SK-N-SH (cell line): ENCODE results near the gene PCBD1. TPM values are rescaled to one million over a fixed set of nuclear protein-coding genes. Genes with fewer than 3 reads are reported as not detected.

ENCODE experiments used
- CTCF ChIA-PET: fragments of 300-600, 350-600 bp; formaldehyde crosslinking; extraction: SDS; loops from one replicate; lab custom pipeline; 2021; lab: Yijun Ruan, JAX
- POLR2A ChIA-PET: fragments of 350-600 bp; sonication (Branson Sonifier 250); formaldehyde crosslinking; extraction: SDS; loops from one replicate; lab custom pipeline; 2020; ENCODE audit warnings: antibody characterized with exemption, inconsistent platforms; lab: Yijun Ruan, JAX
- DNase-seq: peaks from one replicate; pipeline ENCODE4 v3.0.0; 2012
- H2AFZ ChIP-seq: fragments of 200-600 bp; sonication (generic); 2 replicates; pipeline ENCODE4 v1.8.1; 2016; ENCODE audit warnings: antibody characterized with exemption, mild to moderate bottlenecking, low read depth
- H3F3A ChIP-seq: fragments of 200-600 bp; sonication (generic); replicated peaks from 2 replicates; pipeline ENCODE3; 2016; ENCODE audit warnings: antibody characterized with exemption, mild to moderate bottlenecking; ENCODE audit not compliant: insufficient read depth
- H3K27ac ChIP-seq, 2 experiments: fragments of 200-500 bp in 1 of 2; fragments of 200-600 bp in 1 of 2; sonication (Bioruptor generic) in 1 of 2; sonication (generic), shearing (Covaris generic) in 1 of 2; 2 replicates each; pipeline versions ENCODE4 v1.5.1 to v1.6.1; 2014 to 2016; ENCODE audit warnings: low read depth in 2 of 2, inconsistent platforms in 1 of 2, low read length in 1 of 2, mild to moderate bottlenecking in 1 of 2, mixed read lengths in 1 of 2
- H3K27me3 ChIP-seq: fragments of 200-600 bp; sonication (generic), shearing (Covaris generic); 2 replicates; pipeline ENCODE4 v1.6.1; 2016; ENCODE audit warnings: mixed run types; ENCODE audit not compliant: insufficient read depth
- H3K36me3 ChIP-seq, 2 experiments: fragments of 200-500 bp in 1 of 2; fragments of 200-600 bp in 1 of 2; sonication (Bioruptor generic) in 1 of 2; sonication (generic) in 1 of 2; replicated peaks in 1 of 2; 2 replicates each; pipeline versions ENCODE3 to v1.5.1; 2014 to 2016; ENCODE audit warnings: low read length in 1 of 2, mild to moderate bottlenecking in 1 of 2; ENCODE audit not compliant: insufficient read depth in 2 of 2, control insufficient read depth in 1 of 2
- H3K4me1 ChIP-seq, 2 experiments: fragments of 200-500 bp in 1 of 2; fragments of 200-600 bp in 1 of 2; sonication (Bioruptor generic) in 1 of 2; sonication (generic), shearing (Covaris generic) in 1 of 2; 2 replicates each; pipeline versions ENCODE4 v1.5.1 to v1.6.1; 2014 to 2016; ENCODE audit warnings: low read depth in 1 of 2, low read length in 1 of 2, mixed run types in 1 of 2; ENCODE audit not compliant: insufficient read depth in 2 of 2, control insufficient read depth in 1 of 2
- H3K4me2 ChIP-seq: fragments of 200-600 bp; sonication (generic), shearing (Covaris generic); 2 replicates; pipeline ENCODE4 v1.6.1; 2017; ENCODE audit warnings: mixed run types
- H3K4me3 ChIP-seq, 2 experiments: fragments of 200-500 bp in 1 of 2; fragments of 200-600 bp in 1 of 2; sonication (Bioruptor generic) in 1 of 2; sonication (generic), shearing (Covaris generic) in 1 of 2; 2 replicates each; pipeline versions ENCODE4 v1.5.1 to v1.8.1; 2014 to 2016; ENCODE audit warnings: low read depth in 2 of 2, inconsistent platforms in 1 of 2, low read length in 1 of 2, mild to moderate bottlenecking in 1 of 2, mixed read lengths in 1 of 2, moderate library complexity in 1 of 2
- H3K79me2 ChIP-seq: fragments of 200-600 bp; sonication (generic); 2 replicates; pipeline ENCODE4 v1.8.1; 2017; ENCODE audit warnings: mild to moderate bottlenecking; ENCODE audit not compliant: insufficient read depth
- H3K9ac ChIP-seq: fragments of 200-600 bp; sonication (generic); 2 replicates; pipeline ENCODE4 v1.6.1; 2017; ENCODE audit warnings: mixed run types
- H3K9me2 ChIP-seq: fragments of 200-600 bp; sonication (generic); 2 replicates; pipeline ENCODE4 v1.6.1; 2017; ENCODE audit warnings: mixed run types
- H3K9me3 ChIP-seq: fragments of 200-600 bp; sonication (generic); 2 replicates; pipeline ENCODE4 v1.6.1; 2017; ENCODE audit warnings: mixed run types, mild to moderate bottlenecking, moderate library complexity
- H4K20me1 ChIP-seq: fragments of 200-600 bp; sonication (generic); 2 replicates; pipeline ENCODE4 v1.6.1; 2017; ENCODE audit warnings: mild to moderate bottlenecking, mixed run types; ENCODE audit not compliant: insufficient read depth
- CHD2 ChIP-seq: fragments of 150-350 bp; IDR thresholded peaks from 2 replicates; pipeline ENCODE4 v1.6.1; 2018; ENCODE audit warnings: low read length; ENCODE audit not compliant: partially characterized antibody
- EP300 ChIP-seq, 2 experiments: IDR thresholded peaks; 2 replicates each; pipeline versions ENCODE4 v1.4.0 to v1.6.1; 2012; ENCODE audit warnings: borderline replicate concordance in 1 of 2, low read depth in 1 of 2, low read length in 1 of 2
- FOSL2 ChIP-seq: IDR thresholded peaks from 2 replicates; pipeline ENCODE4 v1.4.0; 2012; ENCODE audit warnings: low read depth, mild to moderate bottlenecking, moderate library complexity, borderline replicate concordance
- JUND ChIP-seq: IDR thresholded peaks from 2 replicates; pipeline ENCODE4 v1.4.0; 2012
- MEF2A ChIP-seq: IDR thresholded peaks from 2 replicates; pipeline ENCODE4 v1.4.0; 2012; ENCODE audit warnings: low read depth, borderline replicate concordance
- NFIC ChIP-seq: IDR thresholded peaks from 2 replicates; pipeline ENCODE4 v1.4.0; 2012; ENCODE audit warnings: borderline replicate concordance
- RFX5 ChIP-seq: IDR thresholded peaks from 2 replicates; pipeline ENCODE4 v1.6.1; 2012; ENCODE audit warnings: mild to moderate bottlenecking, improper control_type of control experiment, low read length
- RXRA ChIP-seq: IDR thresholded peaks from 2 replicates; pipeline ENCODE4 v1.4.0; 2012; ENCODE audit warnings: low read depth, mild to moderate bottlenecking, borderline replicate concordance
- SIN3A ChIP-seq: IDR thresholded peaks from 2 replicates; pipeline ENCODE4 v1.6.1; 2012; ENCODE audit warnings: low read depth, mild to moderate bottlenecking, low read length, moderate library complexity, borderline replicate concordance
- TEAD4 ChIP-seq: IDR thresholded peaks from 2 replicates; pipeline ENCODE4 v1.4.0; 2012; ENCODE audit warnings: mild to moderate bottlenecking, borderline replicate concordance; ENCODE audit not compliant: insufficient read depth
- YY1 ChIP-seq: IDR thresholded peaks from 2 replicates; pipeline ENCODE4 v1.4.0; 2012; ENCODE audit warnings: low read depth, mild to moderate bottlenecking
- WGBS: methylation state at CpG from one replicate; pipeline ENCODE4 v1.1.6; 2017; ENCODE audit warnings: low lambda C conversion rate; 5-methylcytosine and 5-hydroxymethylcytosine counted together
- polyA plus RNA-seq, 3 experiments: library from polyadenylated mRNA; depleted of rRNA; stranded (reverse); fragments of >200 nt; gene quantifications; 2 replicates each; pipeline ENCODE4 v1.2.3, GENCODE V29; 2012
- TF ChIP-seq, protein P1 (sequence below): IDR thresholded peaks from 2 replicates; pipeline ENCODE4 v1.6.1; 2012; ENCODE audit warnings: mild to moderate bottlenecking, low read depth, low read length, moderate library complexity
- TF ChIP-seq, protein P2 (sequence below): fragments of 150-350 bp; IDR thresholded peaks from 2 replicates; pipeline ENCODE4 v1.6.1; 2017; ENCODE audit warnings: antibody characterized with exemption, low read length, low read depth, borderline replicate concordance
- TF ChIP-seq, protein P3 (sequence below): IDR thresholded peaks from 2 replicates; pipeline ENCODE4; 2012

The PCBD1 gene
- polyA plus RNA-seq, 1 of the 3 experiments (the other 2 are of a cell fraction) = 112 TPM

DNA sequence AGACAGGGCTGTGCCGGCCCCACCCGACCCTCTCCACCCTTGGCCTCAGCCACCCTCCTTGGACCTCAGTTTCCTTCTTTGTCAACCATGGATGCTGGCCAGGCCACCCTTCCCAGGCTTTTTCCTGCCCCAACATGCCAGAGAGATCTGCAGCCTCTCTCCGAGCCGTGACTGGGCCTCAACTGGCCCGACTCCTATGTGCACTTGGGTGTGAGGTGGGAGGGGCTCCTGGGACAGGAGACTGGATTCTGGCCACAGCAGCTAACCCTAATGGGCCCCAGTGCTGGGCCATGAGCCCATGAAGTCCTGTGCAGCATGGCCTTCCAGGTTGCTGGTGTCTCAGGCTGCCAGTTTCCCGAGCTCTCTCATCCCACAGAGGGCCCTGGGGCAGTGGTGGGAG is 47.7 kb upstream of the PCBD1 start:
- no peak for TF ChIP-seq SIN3A
- no peak for TF ChIP-seq EP300 (IDR thresholded peaks at IDR 0.05; ENCODE audit: borderline replicate concordance in 1 of 2, low read depth in 1 of 2, low read length in 1 of 2)
- no peak for TF ChIP-seq RXRA
- TF ChIP-seq NFIC = no peak
- TF ChIP-seq FOSL2 = no peak
- TF ChIP-seq, protein P1, sequence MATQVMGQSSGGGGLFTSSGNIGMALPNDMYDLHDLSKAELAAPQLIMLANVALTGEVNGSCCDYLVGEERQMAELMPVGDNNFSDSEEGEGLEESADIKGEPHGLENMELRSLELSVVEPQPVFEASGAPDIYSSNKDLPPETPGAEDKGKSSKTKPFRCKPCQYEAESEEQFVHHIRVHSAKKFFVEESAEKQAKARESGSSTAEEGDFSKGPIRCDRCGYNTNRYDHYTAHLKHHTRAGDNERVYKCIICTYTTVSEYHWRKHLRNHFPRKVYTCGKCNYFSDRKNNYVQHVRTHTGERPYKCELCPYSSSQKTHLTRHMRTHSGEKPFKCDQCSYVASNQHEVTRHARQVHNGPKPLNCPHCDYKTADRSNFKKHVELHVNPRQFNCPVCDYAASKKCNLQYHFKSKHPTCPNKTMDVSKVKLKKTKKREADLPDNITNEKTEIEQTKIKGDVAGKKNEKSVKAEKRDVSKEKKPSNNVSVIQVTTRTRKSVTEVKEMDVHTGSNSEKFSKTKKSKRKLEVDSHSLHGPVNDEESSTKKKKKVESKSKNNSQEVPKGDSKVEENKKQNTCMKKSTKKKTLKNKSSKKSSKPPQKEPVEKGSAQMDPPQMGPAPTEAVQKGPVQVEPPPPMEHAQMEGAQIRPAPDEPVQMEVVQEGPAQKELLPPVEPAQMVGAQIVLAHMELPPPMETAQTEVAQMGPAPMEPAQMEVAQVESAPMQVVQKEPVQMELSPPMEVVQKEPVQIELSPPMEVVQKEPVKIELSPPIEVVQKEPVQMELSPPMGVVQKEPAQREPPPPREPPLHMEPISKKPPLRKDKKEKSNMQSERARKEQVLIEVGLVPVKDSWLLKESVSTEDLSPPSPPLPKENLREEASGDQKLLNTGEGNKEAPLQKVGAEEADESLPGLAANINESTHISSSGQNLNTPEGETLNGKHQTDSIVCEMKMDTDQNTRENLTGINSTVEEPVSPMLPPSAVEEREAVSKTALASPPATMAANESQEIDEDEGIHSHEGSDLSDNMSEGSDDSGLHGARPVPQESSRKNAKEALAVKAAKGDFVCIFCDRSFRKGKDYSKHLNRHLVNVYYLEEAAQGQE = no peak
- H3K79me2 ChIP-seq = no peaks in the 10 kb centered on the region
- no peak overlapping the region for H3K9ac ChIP-seq
- CTCF ChIA-PET = interaction anchor here (1.1 to 4.7 kb wide), 7 partner anchors 11 to 334 kb away, joined by 3 to 29 read pairs (median 4); no protein-coding TSS in a partner anchor
- H3K4me2 ChIP-seq = no peak overlapping the region
- no peaks in the 10 kb centered on the region for H3K9me2 ChIP-seq
- 50% methylated on average over 4 of the region's 6 CpGs for WGBS
- H3K27ac ChIP-seq = no peak overlapping the region
- DNase-seq = no peak
- no peaks in the 10 kb centered on the region for H3K36me3 ChIP-seq
- H3K27me3 ChIP-seq = peaks cover 9% of the 10 kb centered on the region; the same call in 1 of the 2 replicates
- no peak overlapping the region for H2AFZ ChIP-seq
- H3K4me3 ChIP-seq = no peak overlapping the region
- POLR2A ChIA-PET = no interaction called here
- H3K4me1 ChIP-seq = peaks cover 0 to 18% of the 10 kb centered on the region in 2 experiments; a peak in 1 of 4 replicates
- no peaks in the 10 kb centered on the region for H3F3A ChIP-seq
- no peaks in the 10 kb centered on the region for H3K9me3 ChIP-seq
- no peaks in the 10 kb centered on the region for H4K20me1 ChIP-seq

DNA sequence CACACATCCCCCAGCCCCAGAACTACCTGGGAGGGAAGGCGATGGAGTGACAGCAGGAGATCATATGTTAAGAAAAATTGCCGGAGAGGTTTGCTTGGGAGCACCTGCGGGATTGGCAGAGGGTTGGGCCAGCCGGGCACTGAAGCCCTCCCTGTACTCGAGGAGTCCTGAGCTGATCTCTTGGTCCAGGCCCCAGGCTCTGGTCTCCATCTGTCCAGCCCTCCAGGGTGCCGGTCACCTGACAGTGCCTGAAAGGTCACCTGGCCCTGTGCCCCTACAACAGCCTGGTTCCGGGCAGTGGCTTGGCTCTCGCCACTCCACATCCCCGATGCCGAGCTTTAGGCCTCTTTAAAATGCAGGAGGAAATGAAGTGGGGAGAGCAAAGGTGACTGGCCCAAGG is 47.3 kb upstream of the PCBD1 start:
- no peaks in the 10 kb centered on the region for H3F3A ChIP-seq
- H3K36me3 ChIP-seq = no peaks in the 10 kb centered on the region
- H3K79me2 ChIP-seq = no peaks in the 10 kb centered on the region
- peaks cover 0 to 13% of the 10 kb centered on the region in 2 experiments; a peak in 1 of 4 replicates for H3K4me1 ChIP-seq
- no peaks in the 10 kb centered on the region for H3K9me2 ChIP-seq
- POLR2A ChIA-PET = interaction anchor here (1.6 kb wide), 1 partner anchor 276 kb away, joined by 4 read pairs; the partner anchor contains the start of gene UNC5B
- no peak overlapping the region for H3K27ac ChIP-seq
- CTCF ChIA-PET = interaction anchor here (1.1 to 4.7 kb wide), 7 partner anchors 10 to 334 kb away, joined by 3 to 29 read pairs (median 4); no protein-coding TSS in a partner anchor
- TF ChIP-seq, protein P2, sequence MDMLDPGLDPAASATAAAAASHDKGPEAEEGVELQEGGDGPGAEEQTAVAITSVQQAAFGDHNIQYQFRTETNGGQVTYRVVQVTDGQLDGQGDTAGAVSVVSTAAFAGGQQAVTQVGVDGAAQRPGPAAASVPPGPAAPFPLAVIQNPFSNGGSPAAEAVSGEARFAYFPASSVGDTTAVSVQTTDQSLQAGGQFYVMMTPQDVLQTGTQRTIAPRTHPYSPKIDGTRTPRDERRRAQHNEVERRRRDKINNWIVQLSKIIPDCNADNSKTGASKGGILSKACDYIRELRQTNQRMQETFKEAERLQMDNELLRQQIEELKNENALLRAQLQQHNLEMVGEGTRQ = no peak
- TF ChIP-seq, protein P3, sequence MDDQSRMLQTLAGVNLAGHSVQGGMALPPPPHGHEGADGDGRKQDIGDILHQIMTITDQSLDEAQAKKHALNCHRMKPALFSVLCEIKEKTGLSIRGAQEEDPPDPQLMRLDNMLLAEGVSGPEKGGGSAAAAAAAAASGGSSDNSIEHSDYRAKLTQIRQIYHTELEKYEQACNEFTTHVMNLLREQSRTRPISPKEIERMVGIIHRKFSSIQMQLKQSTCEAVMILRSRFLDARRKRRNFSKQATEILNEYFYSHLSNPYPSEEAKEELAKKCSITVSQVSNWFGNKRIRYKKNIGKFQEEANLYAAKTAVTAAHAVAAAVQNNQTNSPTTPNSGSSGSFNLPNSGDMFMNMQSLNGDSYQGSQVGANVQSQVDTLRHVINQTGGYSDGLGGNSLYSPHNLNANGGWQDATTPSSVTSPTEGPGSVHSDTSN = no peak
- no peak for TF ChIP-seq TEAD4
- TF ChIP-seq JUND = no peak
- TF ChIP-seq SIN3A = no peak
- no peak for TF ChIP-seq CHD2
- no peak for TF ChIP-seq YY1
- no peak for TF ChIP-seq EP300 (IDR thresholded peaks at IDR 0.05; ENCODE audit: borderline replicate concordance in 1 of 2, low read depth in 1 of 2, low read length in 1 of 2)
- no peak for TF ChIP-seq MEF2A
- TF ChIP-seq FOSL2 = no peak
- no peak for TF ChIP-seq RFX5
- TF ChIP-seq, all 33 proteins: peak for 0
- no peak overlapping the region for H2AFZ ChIP-seq
- H3K9ac ChIP-seq = no peak overlapping the region
- no peak overlapping the region for H3K4me3 ChIP-seq
- H3K9me3 ChIP-seq = no peaks in the 10 kb centered on the region
- no peaks in the 10 kb centered on the region for H4K20me1 ChIP-seq
- no peak overlapping the region for H3K4me2 ChIP-seq
- H3K27me3 ChIP-seq = peaks cover 9% of the 10 kb centered on the region; the same call in 1 of the 2 replicates
- DNase-seq = no peak
- 59% methylated on average over 8 of the region's 10 CpGs for WGBS
